CD4-positive, alpha-beta T cell (primary cell): ENCODE data around the gene CDH4. TPM values are rescaled to one million over a fixed set of nuclear protein-coding genes. Genes with fewer than 3 reads are reported as not detected.
"Not testable (repeated sequence)": the region's sequence is repeated elsewhere in the genome, so short reads cannot be mapped to it uniquely, and the experiment has no call there.

Experiments used
- ATAC-seq: fragments of 200-7000 bp; cut with Tn5 transposase; one replicate; pipeline ENCODE4 v1.10.0; 2022; ENCODE audit warnings: mild to moderate bottlenecking; ENCODE audit not compliant: poor library complexity
- CTCF ChIA-PET: fragments of 350-600 bp; sonication (Branson Sonifier 250); formaldehyde crosslinking; loops from one replicate; lab custom pipeline; 2021; ENCODE audit warnings: antibody characterized with exemption, inconsistent platforms; lab: Charles Lee
- POLR2A ChIA-PET: fragments of 350-600 bp; sonication (Branson Sonifier 250); formaldehyde crosslinking; loops from one replicate; lab custom pipeline; 2021; ENCODE audit warnings: antibody characterized with exemption, inconsistent platforms; lab: Charles Lee
- DNase-seq, 14 experiments: peaks; one replicate each; pipeline ENCODE4 v3.0.0-alpha.2; 2013 to 2020; ENCODE audit warnings: mixed read lengths in 2 of 14
- H3K27ac ChIP-seq, 2 donors: one replicate each; pipeline versions ENCODE4 v1.5.1 to v1.7.0; 2013; ENCODE audit warnings: low read length in 2 of 2, low read depth in 1 of 2, mild to moderate bottlenecking in 1 of 2
- H3K27me3 ChIP-seq, 2 experiments: 1 replicate in 1 of 2; 2 replicates in 1 of 2; pipeline versions ENCODE4 v1.6.1 to v1.7.0; 2013; ENCODE audit warnings: low read length in 2 of 2, control low read depth in 1 of 2, mild to moderate bottlenecking in 1 of 2, moderate library complexity in 1 of 2; ENCODE audit not compliant: insufficient read depth in 2 of 2, control insufficient read depth in 1 of 2
- H3K36me3 ChIP-seq: one replicate; pipeline ENCODE4 v1.6.1; 2013; ENCODE audit warnings: low read length, control low read depth; ENCODE audit not compliant: insufficient read depth
- H3K4me1 ChIP-seq: one replicate; pipeline ENCODE4 v1.6.1; 2013; ENCODE audit warnings: low read length, control low read depth; ENCODE audit not compliant: insufficient read depth
- H3K4me3 ChIP-seq: one replicate; pipeline ENCODE4 v1.5.1; 2013; ENCODE audit warnings: mild to moderate bottlenecking, low read length, moderate library complexity
- H3K9me3 ChIP-seq, 2 experiments: 1 replicate in 1 of 2; 2 replicates in 1 of 2; pipeline versions ENCODE4 v1.6.1 to v1.7.0; 2013; ENCODE audit warnings: low read length in 2 of 2, mild to moderate bottlenecking in 2 of 2, control low read depth in 1 of 2, moderate library complexity in 1 of 2; ENCODE audit not compliant: control insufficient read depth in 1 of 2, insufficient read depth in 1 of 2
- H3K27ac Mint-ChIP-seq: one replicate; pipeline ENCODE4 v1.8.0; 2020; ENCODE audit warnings: mixed read lengths
- H3K27me3 Mint-ChIP-seq: one replicate; pipeline ENCODE4 v1.8.0; 2021; ENCODE audit warnings: mixed read lengths
- H3K36me3 Mint-ChIP-seq: one replicate; pipeline ENCODE4 v1.8.0; 2021; ENCODE audit warnings: low read depth, mixed read lengths
- H3K4me1 Mint-ChIP-seq: one replicate; pipeline ENCODE4 v1.8.0; 2021; ENCODE audit warnings: low read depth, mixed read lengths
- H3K4me3 Mint-ChIP-seq: one replicate; pipeline ENCODE4 v1.8.0; 2020; ENCODE audit warnings: mild to moderate bottlenecking, mixed read lengths
- H3K9me3 Mint-ChIP-seq: one replicate; pipeline ENCODE4 v1.8.0; 2020; ENCODE audit warnings: mixed read lengths
- intact Hi-C, 2 experiments: fragments of 100-400 bp; cut with DNase I in 1 of 2; cut with micrococcal nuclease in 1 of 2; formaldehyde crosslinking; loops; one replicate each; pipeline versions ENCODE4 v1.15.1 to v1.9.0; 2023 to 2025; cut with DNase I, micrococcal nuclease
- total RNA-seq, 174 experiments: library from RNA in 2 of 174; stranded (reverse) in 2 of 174; gene quantifications; one replicate each; pipeline ENCODE4 v1.2.3 and lab custom pipeline; 2021 to 2026
- TF ChIP-seq, protein P1 (sequence below): fragments of 200-600 bp; IDR thresholded peaks from one replicate; pipeline ENCODE4 v1.8.0; 2022; ENCODE audit warnings: antibody characterized with exemption, mild to moderate bottlenecking

Gene CDH4
- total RNA-seq, 2 experiments from 2014 or later: 0.11 TPM

DNA sequence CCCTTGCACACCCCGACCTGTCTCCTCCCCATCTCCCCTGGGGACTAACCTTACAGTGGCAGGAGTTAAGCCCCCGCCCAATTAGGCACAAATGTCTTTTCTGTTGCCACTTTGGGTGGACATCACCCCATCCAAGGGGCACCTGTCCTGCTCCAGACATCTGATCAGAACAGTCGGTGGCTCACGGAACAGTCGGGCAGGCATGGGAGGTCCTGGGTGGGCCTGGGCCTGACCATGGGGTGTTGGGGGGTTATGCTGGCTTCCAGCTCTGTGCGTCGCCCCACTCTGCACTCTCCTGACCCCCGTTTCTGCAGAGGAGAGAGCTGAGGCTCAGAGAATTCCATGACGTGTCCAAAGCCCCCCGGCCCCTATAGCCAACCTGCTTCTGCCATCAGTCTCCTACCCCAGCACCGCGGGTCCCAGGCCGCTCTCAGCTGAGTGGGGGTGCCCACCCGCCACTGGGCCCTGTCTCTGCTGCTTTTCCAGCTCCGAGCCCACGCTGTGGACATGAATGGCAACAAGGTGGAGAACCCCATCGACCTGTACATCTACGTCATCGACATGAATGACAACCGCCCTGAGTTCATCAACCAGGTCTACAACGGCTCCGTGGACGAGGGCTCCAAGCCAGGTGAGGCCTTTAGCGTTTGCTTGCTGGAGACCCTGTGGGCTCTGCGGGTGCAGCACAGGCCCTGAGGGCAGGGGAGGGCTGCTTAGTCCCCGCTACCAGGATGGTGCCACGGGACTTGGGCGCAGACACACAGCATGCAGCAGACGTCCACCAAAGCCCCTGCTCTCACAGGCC lies 600.4 kb downstream of the CDH4 start:
- no peaks in the 10 kb centered on the region for H3K4me1 ChIP-seq
- no peaks in the 10 kb centered on the region for H3K9me3 Mint-ChIP-seq
- peaks cover 0 to 64% of the 10 kb centered on the region in 2 experiments for H3K9me3 ChIP-seq
- no peak overlapping the region for H3K27ac Mint-ChIP-seq
- H3K4me3 ChIP-seq: no peak overlapping the region
- no peak overlapping the region for H3K4me3 Mint-ChIP-seq
- DNase-seq: no peak
- H3K36me3 Mint-ChIP-seq: no peaks in the 10 kb centered on the region
- H3K4me1 Mint-ChIP-seq: no peaks in the 10 kb centered on the region
- ATAC-seq: no peak
- no peaks in the 10 kb centered on the region for H3K27me3 Mint-ChIP-seq
- CTCF ChIA-PET: no interaction called here
- intact Hi-C loops: no loop called here
- TF ChIP-seq, protein P1, sequence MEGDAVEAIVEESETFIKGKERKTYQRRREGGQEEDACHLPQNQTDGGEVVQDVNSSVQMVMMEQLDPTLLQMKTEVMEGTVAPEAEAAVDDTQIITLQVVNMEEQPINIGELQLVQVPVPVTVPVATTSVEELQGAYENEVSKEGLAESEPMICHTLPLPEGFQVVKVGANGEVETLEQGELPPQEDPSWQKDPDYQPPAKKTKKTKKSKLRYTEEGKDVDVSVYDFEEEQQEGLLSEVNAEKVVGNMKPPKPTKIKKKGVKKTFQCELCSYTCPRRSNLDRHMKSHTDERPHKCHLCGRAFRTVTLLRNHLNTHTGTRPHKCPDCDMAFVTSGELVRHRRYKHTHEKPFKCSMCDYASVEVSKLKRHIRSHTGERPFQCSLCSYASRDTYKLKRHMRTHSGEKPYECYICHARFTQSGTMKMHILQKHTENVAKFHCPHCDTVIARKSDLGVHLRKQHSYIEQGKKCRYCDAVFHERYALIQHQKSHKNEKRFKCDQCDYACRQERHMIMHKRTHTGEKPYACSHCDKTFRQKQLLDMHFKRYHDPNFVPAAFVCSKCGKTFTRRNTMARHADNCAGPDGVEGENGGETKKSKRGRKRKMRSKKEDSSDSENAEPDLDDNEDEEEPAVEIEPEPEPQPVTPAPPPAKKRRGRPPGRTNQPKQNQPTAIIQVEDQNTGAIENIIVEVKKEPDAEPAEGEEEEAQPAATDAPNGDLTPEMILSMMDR: no peak
- H3K27me3 ChIP-seq: no peaks in the 10 kb centered on the region
- POLR2A ChIA-PET: no interaction called here
- H3K36me3 ChIP-seq: no peaks in the 10 kb centered on the region
- H3K27ac ChIP-seq: no peak overlapping the region

DNA sequence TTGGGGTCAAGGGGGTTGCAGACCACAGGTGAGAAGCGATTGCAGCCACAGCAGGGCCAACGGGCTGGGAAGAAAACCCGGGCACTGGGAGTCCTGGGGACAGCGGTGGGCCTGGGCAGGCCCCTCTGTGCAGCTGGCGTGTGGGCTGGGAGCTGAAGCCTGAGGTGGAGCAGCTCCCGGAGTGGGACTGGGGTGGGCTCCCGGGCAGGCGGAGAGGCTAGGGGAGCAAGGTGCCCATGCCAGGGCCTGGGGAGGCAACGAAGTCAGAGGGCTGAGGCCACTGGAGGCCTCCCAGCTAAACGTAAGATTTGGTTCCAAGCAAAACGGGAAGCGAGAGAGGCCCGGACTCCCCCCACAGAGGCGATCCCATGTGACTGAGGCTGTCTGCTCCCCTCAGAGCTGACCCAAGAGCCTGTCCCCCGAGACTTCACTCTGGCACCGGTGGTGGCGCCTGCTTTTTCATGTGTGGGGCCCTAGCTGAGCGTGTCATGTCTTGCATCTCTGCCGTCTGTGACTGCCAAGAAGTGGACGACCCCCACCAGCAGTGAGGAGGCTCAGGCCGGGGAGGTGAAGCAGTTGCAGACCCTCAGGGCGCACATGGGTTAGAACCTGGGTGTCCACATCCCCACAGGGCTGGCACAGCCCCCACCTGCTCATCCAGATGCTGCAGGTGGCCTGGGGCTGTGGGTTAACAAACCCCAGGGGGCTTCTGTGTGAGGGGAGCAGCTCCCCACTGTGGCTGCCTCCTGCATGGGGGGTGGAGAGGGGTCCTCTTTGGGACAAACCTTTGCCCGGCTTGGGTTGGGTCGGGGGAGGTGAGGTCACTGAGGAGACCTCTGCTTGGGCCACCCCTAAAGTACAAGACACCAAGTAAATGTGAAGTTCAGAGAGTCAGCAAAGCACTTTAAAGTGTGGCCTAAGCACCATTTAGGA lies 601.3 kb downstream of the CDH4 start:
- Histone ChIP-seq H3K9me3 (peaks cover 0 to 64% of the 10 kb centered on the region in 2 experiments), H3K4me3 (no peak overlapping the region), H3K27me3 (no peaks in the 10 kb centered on the region), H3K4me1 (no peaks in the 10 kb centered on the region), H3K36me3 (no peaks in the 10 kb centered on the region), H3K27ac (no peak overlapping the region)
- TF ChIP-seq, protein P1: no peak
- H3K27ac Mint-ChIP-seq: no peak overlapping the region
- intact Hi-C loops: no loop called here
- ATAC-seq (no peak), DNase-seq (no peak)
- ChIA-PET CTCF (no interaction called here), POLR2A (no interaction called here)
- no peaks in the 10 kb centered on the region for H3K27me3 Mint-ChIP-seq
- H3K4me1 Mint-ChIP-seq: no peaks in the 10 kb centered on the region
- no peak overlapping the region for H3K4me3 Mint-ChIP-seq
- no peaks in the 10 kb centered on the region for H3K36me3 Mint-ChIP-seq
- no peaks in the 10 kb centered on the region for H3K9me3 Mint-ChIP-seq

DNA sequence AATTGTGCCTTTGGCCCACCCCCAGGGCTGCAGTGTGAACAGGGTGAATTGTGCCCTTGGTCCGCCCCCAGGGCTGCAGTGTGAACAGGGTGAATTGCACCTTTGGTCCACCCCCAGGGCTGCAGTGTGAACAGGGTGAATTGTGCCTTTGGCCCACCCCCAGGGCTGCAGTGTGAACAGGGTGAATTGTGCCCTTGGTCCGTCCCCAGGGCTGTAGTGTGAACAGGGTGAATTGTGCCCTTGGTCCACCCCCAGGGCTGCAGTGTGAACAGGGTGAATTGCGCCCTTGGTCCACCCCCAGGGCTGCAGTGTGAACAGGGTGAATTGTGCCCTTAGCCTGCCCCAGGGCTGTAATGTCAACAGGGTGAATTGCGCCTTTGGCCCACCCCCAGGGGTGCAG lies 602.5 kb downstream of the CDH4 start:
- H3K4me3 ChIP-seq, DNase-seq, ATAC-seq, H3K36me3 Mint-ChIP-seq, POLR2A ChIA-PET, H3K4me3 Mint-ChIP-seq, H3K27me3 Mint-ChIP-seq, H3K27ac ChIP-seq, H3K4me1 Mint-ChIP-seq, intact Hi-C loops, H3K27me3 ChIP-seq, H3K9me3 Mint-ChIP-seq, H3K4me1 ChIP-seq, H3K36me3 ChIP-seq, CTCF ChIA-PET, H3K27ac Mint-ChIP-seq: not testable (repeated sequence)
- peaks cover 0 to 64% of the 10 kb centered on the region in 2 experiments for H3K9me3 ChIP-seq
